GM19328 (cell line): ENCODE data around the gene LRP5.
"Not testable (repeated sequence)": the region's sequence is repeated elsewhere in the genome, so short reads cannot be mapped to it uniquely, and the experiment has no call there.

Source experiments
- ATAC-seq: cut with Tn5 transposase; IDR thresholded peaks from one replicate; pipeline ENCODE4 v1.9.1; 2021; ENCODE audit warnings: mild to moderate bottlenecking, moderate library complexity; ENCODE audit not compliant: unreplicated experiment

LRP5 gene

DNA sequence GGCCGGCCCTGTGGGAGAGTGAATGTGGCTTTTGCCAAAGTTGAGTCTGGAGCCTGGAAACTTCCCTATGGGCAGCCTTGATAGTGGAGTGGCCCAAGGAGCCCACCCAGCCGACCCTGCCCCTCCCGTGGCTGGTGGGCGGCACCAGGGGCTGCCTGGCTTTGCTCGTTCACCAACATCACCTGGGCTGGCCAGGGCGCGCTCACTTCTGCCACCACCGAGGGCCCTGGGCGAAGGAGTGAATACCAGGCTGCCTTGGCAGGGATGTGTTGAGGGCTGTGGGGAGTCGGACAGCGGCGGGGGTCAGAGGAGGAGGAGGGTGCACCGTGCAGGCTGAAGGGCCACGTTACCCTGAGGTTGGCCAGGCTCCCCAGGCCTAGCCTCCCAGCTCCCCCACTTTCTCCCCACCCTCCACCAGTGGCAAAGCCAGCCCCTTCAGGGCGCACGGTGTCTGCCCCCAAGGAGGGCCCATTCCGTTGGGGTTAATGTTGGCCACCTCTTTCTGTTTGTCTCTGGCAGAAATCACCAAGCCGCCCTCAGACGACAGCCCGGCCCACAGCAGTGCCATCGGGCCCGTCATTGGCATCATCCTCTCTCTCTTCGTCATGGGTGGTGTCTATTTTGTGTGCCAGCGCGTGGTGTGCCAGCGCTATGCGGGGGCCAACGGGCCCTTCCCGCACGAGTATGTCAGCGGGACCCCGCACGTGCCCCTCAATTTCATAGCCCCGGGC lies 125.7 kb downstream of the LRP5 start:
- ATAC-seq, result no peak

- no peak for ATAC-seq
These were observed 126.4 kb downstream of the LRP5 start for GRCh38 chr11:68438658-68439259.

- ATAC-seq, result no peak
These were observed 127.1 kb downstream of the LRP5 start for GRCh38 chr11:68439355-68440065.

- no peak for ATAC-seq
These were observed 127.8 kb downstream of the LRP5 start for GRCh38 chr11:68440224-68440623.

DNA sequence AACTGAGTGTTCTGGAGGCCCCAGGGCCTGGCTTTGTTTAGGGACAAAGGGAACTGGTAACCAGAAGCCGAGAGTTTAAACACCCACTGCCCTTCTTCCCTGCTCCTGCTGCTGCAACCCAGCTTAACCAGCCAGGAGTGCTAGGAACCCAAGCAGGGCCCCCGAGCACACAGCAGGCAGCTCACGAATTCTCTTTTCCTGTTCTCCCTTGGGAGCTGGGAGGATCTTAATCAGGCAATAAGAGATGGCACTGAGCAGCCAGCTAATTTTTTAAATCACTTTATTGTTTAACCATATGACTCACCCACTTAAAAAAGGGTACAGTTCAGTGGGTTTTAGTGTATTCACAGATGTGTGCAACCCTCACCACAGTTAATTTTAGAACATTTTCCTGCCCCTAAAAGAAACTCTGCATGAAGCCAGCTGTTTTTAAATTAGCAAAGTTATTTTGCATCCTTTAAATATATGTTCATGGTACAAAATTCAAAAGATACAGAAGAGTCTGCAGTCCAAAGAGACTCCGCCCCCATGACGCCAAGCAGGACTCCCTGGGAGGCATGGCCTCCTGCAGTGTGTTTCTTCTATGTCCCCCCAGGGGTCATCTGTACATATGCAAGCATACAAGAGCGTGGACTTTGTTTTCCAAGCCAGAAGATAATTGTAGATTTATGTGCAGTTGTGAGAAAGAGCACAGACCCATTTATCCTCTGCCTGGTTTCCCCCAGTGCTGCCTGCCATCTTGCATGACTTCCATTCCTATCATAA lies 129.3 kb downstream of the LRP5 start:
- no peak for ATAC-seq

- no peak for ATAC-seq
These were observed 130.0 kb downstream of the LRP5 start for GRCh38 chr11:68442433-68442832.

- no peak for ATAC-seq
These were observed 132.2 kb downstream of the LRP5 start for GRCh38 chr11:68444566-68444965.

DNA sequence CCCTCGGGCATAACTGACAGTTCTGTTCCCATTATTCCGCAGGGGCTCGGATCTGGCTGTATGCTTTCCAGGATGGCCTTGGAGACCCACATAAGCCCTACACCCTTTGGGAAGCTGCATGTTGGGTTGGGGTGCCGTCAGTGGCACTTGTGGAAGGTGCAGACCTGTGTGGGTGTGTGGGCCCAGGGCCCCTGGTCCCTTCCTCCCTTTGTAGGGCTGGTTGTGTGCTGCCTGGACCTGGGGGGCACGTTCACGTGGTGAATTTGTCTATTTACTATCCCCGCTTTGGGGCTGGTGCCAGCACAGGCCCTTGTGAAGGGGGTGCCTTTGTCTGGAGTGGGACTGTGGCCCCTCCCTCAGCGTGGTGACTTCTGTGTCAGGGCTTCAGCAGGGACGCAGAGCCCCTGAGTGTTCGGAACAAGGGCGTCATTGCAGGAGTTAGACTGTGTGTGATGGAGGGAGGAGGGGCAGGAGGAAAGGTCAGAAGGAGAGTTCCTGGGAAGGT lies 133.2 kb downstream of the LRP5 start:
- ATAC-seq, result no peak

GRCh38 chr11:68446046-68446725 lies 133.8 kb downstream of the LRP5 start:
- ATAC-seq, result no peak

- no peak for ATAC-seq
These were observed 134.8 kb downstream of the LRP5 start for GRCh38 chr11:68447015-68447801.

GRCh38 chr11:68447914-68448313 lies 135.5 kb downstream of the LRP5 start:
- ATAC-seq, result not testable (repeated sequence)

DNA sequence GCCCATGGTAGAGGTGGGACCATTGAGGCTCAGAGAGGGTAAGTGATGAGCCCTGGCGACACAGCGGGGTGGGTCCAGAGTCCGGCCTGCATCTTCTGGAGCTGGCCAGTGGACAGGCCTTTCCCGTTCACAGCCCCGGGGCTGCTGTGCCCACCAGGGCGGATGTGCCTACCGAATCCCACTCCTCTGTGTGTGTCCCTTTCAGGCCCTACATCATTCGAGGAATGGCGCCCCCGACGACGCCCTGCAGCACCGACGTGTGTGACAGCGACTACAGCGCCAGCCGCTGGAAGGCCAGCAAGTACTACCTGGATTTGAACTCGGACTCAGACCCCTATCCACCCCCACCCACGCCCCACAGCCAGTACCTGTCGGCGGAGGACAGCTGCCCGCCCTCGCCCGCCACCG lies 136.2 kb downstream of the LRP5 start:
- no peak for ATAC-seq

GRCh38 chr11:68449951-68450350 lies 137.6 kb downstream of the LRP5 start:
- ATAC-seq, result no peak

DNA sequence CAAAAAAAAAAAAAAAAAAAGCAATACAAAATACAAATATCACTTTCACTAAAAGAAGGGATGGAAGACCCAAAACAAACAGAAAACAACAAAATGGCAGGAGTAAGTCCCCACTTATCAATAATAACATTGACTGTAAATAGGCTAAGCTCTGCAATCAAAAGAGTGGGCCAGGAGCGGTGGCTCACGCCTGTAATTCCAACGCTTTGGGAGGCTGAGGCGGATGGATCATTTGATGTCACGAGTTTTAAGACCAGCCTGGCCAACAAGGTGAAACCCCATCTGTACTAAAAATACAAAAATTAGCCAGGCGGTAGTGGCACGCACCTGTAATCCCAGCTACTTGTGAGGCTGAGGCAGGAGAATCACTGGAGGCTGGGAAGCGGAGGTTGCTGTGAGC lies 138.3 kb downstream of the LRP5 start:
- no peak for ATAC-seq

DNA sequence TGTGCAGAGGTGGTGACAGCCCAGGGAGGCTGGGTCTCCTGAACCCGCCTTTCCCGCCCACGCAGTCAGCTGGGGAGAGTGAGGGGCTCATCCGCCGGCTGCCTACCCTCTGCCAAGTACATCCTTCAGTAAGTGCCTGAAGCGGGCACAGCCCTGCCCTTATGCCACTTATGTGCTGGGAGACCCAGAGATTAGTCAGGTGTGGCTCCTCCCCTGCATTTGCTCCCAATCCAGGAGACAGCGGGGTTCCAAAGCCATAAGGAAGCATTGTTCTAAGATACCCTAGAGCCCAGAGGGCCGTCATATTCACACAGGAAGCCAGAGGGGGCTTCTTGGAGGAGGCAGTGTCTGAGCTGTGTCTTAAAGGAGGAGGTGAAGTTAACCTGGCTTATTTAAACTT lies 142.4 kb downstream of the LRP5 start:
- no peak for ATAC-seq

DNA sequence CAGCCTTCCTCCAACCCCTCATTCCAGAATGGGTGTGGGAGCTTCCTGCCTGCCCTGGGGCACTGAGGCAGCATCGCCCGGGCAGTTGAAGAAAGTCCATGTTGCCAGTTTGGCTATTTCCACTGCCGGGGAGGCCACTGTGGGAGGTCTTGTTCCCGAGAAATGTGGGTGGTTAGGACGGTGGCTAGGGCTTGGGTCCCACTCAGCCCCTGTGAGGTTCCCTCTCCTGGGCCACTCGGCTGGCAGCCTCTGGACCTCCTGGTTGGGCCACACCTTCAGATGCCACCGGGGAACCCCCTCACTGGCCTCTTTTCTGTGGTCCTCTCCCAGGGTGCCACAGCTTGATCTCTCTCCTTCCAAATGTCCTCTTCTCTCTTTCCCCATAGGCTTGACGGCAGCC lies 143.1 kb downstream of the LRP5 start:
- no peak for ATAC-seq

GRCh38 chr11:68457216-68457897 lies 145.0 kb downstream of the LRP5 start:
- ATAC-seq, result no peak

DNA sequence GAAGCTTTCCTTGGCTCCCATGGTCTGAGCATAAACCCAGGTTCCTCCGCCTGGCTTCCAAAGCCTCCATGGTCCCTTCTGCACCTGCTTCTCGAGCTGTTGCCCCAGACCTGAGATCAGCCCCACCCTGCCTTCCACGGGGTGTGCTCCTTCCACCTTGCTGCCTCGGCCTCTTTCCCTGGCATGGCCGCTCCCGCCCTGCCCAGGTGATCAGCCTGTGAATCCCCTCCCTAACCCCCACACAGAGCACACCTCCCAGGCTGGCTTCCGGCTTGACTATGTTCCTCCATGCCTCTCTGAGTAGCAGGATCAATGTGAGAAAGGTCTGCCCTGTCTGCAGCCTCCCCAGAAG lies 145.5 kb downstream of the LRP5 start:
- no peak for ATAC-seq

- not testable (repeated sequence) for ATAC-seq
These were observed 145.9 kb downstream of the LRP5 start for GRCh38 chr11:68458340-68458739.
